Jurkat, Clone E6-1 (cell line): Measurements from ENCODE around the gene ZBTB8B.
A peak's percentile ranks its signal among the peaks of the same experiment; 100 is the strongest.
"Not testable (repeated sequence)": the region's sequence is repeated elsewhere in the genome, so short reads cannot be mapped to it uniquely, and the experiment has no call there.

Experiments used
- DNase-seq: peaks from one replicate; pipeline ENCODE4 v3.0.0-alpha.2; 2011; ENCODE audit warnings: low read depth, low spot score
- H3K4me3 ChIP-seq: 2 replicates; pipeline ENCODE4 v1.5.1; 2011; ENCODE audit warnings: mild to moderate bottlenecking, low read length, control low read depth, moderate library complexity

Gene ZBTB8B

GRCh38 chr1:32465578-32465933, 684 bp downstream of the ZBTB8B start:
- H3K4me3 ChIP-seq = no peak overlapping the region
- DNase-seq = no peak

- H3K4me3 ChIP-seq = no peak overlapping the region
- no peak for DNase-seq
Observed at GRCh38 chr1:32466761-32467160, 1.9 kb downstream of the ZBTB8B start.

GRCh38 chr1:32468791-32469190, 3.9 kb downstream of the ZBTB8B start:
- H3K4me3 ChIP-seq = no peak overlapping the region
- no peak for DNase-seq

GRCh38 chr1:32470431-32470830, 5.6 kb downstream of the ZBTB8B start:
- no peak overlapping the region for H3K4me3 ChIP-seq

GRCh38 chr1:32470991-32471694, 6.3 kb downstream of the ZBTB8B start:
- DNase-seq = peak; percentile 12

More at GRCh38 chr1:32470431-32470830, 5.6 kb downstream of the ZBTB8B start:
- DNase-seq = no peak

GRCh38 chr1:32471695-32472362, 7.0 kb downstream of the ZBTB8B start:
- H3K4me3 ChIP-seq = no peak overlapping the region
- DNase-seq = no peak

More at GRCh38 chr1:32470991-32471694, 6.3 kb downstream of the ZBTB8B start:
- H3K4me3 ChIP-seq = no peak overlapping the region

GRCh38 chr1:32472966-32473365, 8.1 kb downstream of the ZBTB8B start:
- not testable (repeated sequence) for H3K4me3 ChIP-seq, DNase-seq

- DNase-seq = no peak
- no peak overlapping the region for H3K4me3 ChIP-seq
Observed at GRCh38 chr1:32474954-32475353, 10.1 kb downstream of the ZBTB8B start.

GRCh38 chr1:32480003-32480402, 15.1 kb downstream of the ZBTB8B start:
- DNase-seq = no peak
- H3K4me3 ChIP-seq = no peak overlapping the region

- H3K4me3 ChIP-seq = no peak overlapping the region
- DNase-seq = no peak
Observed at GRCh38 chr1:32480761-32481160, 15.9 kb downstream of the ZBTB8B start.

GRCh38 chr1:32481788-32482187, 16.9 kb downstream of the ZBTB8B start:
- not testable (repeated sequence) for DNase-seq

GRCh38 chr1:32485554-32486255, 20.8 kb downstream of the ZBTB8B start:
- no peak overlapping the region for H3K4me3 ChIP-seq
- DNase-seq = no peak

More at GRCh38 chr1:32481788-32482187, 16.9 kb downstream of the ZBTB8B start:
- H3K4me3 ChIP-seq = not testable (repeated sequence)

GRCh38 chr1:32486463-32487113, 21.7 kb downstream of the ZBTB8B start:
- no peak overlapping the region for H3K4me3 ChIP-seq
- no peak for DNase-seq

- DNase-seq = no peak
- no peak overlapping the region for H3K4me3 ChIP-seq
Observed at GRCh38 chr1:32487182-32487581, 22.3 kb downstream of the ZBTB8B start.

GRCh38 chr1:32489774-32490454, 25.0 kb downstream of the ZBTB8B start:
- DNase-seq = no peak
- H3K4me3 ChIP-seq = no peak overlapping the region

GRCh38 chr1:32491386-32491785, 26.5 kb downstream of the ZBTB8B start:
- no peak overlapping the region for H3K4me3 ChIP-seq
- DNase-seq = no peak

GRCh38 chr1:32494196-32494595, 29.3 kb downstream of the ZBTB8B start:
- DNase-seq = no peak
- no peak overlapping the region for H3K4me3 ChIP-seq

- no peak for DNase-seq
Observed at GRCh38 chr1:32494711-32495337, 30.0 kb downstream of the ZBTB8B start.

GRCh38 chr1:32496127-32496526, 31.3 kb downstream of the ZBTB8B start:
- H3K4me3 ChIP-seq = no peak overlapping the region
- no peak for DNase-seq

More at GRCh38 chr1:32494711-32495337, 30.0 kb downstream of the ZBTB8B start:
- no peak overlapping the region for H3K4me3 ChIP-seq
